Spleen (tissue), 7 donors: Measurements from ENCODE around the gene ARMC9.

Experiments used
- POLR2AphosphoS5 ChIP-seq, 3 donors: sonication (generic); formaldehyde crosslinking; IDR thresholded peaks; one replicate each; pipeline ENCODE4 v1.5.1; 2017; ENCODE audit warnings: antibody characterized with exemption in 3 of 3
- TF ChIP-seq, protein P1 (sequence below), 11 experiments: fragments of 200-600 bp in 7 of 11; fragments of 450-650 bp in 4 of 11; sonication (generic) in 4 of 11; IDR thresholded peaks in 8 of 11; conservative IDR thresholded peaks in 3 of 11; 1 replicate in 7 of 11; 2 replicates in 4 of 11; pipeline versions ENCODE4 v1.4.0 to v1.8.0; 2016 to 2021; ENCODE audit warnings: antibody characterized with exemption in 11 of 11, inconsistent platforms in 4 of 11, mild to moderate bottlenecking in 1 of 11
- donor health status: DM: no; HTN: no; CAD: no; lungs with moderate emphysema.
- donor health status: DM: no; HTN: no; CAD: no.
- donor health status: DM: no; HTN: no; CAD: no.

DNA sequence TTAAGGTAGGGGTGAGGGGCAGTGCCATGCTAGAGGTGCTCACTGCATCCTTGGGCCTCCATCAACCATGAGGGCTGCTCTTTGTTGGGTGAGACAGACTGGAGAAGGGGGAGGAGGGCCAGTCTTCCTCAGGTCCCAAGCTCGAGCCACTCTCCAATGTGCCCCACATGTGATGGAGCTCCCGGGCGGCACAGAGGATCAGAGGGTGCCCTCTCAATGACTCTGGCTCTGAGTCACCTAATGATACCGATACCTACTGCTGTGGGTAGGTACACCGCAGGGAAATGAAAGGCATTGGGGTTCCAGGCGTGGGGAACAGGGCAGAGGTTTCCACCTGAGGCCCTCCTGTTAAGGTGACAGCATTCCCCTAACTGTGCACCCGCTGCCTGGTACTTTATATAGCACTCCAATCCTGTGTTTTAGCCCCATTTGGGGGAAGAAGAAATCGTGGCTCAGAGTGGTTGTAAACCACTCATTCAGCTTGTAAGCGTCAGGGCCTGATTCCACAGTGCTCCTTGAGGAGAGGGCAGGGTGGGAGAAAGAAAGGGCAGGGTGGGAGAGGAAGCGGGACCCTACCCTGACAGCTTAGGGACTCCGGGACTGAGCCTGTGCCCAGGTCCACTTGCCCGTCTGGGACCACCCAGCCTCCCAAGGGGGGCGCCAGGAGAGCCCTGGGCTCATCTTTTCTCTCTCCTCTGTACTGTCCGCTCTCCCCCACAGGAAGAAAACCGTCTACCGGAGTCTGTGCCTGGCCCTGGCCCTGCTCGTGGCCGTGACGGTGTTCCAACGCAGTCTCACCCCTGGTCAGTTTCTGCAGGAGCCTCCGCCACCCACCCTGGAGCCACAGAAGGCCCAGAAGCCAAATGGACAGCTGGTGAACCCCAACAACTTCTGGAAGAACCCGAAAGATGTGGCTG, 198.8 kb downstream of the ARMC9 start:
- TF ChIP-seq, protein P1, sequence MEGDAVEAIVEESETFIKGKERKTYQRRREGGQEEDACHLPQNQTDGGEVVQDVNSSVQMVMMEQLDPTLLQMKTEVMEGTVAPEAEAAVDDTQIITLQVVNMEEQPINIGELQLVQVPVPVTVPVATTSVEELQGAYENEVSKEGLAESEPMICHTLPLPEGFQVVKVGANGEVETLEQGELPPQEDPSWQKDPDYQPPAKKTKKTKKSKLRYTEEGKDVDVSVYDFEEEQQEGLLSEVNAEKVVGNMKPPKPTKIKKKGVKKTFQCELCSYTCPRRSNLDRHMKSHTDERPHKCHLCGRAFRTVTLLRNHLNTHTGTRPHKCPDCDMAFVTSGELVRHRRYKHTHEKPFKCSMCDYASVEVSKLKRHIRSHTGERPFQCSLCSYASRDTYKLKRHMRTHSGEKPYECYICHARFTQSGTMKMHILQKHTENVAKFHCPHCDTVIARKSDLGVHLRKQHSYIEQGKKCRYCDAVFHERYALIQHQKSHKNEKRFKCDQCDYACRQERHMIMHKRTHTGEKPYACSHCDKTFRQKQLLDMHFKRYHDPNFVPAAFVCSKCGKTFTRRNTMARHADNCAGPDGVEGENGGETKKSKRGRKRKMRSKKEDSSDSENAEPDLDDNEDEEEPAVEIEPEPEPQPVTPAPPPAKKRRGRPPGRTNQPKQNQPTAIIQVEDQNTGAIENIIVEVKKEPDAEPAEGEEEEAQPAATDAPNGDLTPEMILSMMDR (IDR thresholded peaks at IDR 0.05 in 8 of 11, conservative IDR thresholded peaks at IDR 0.05 in 3 of 11) = no peak
- TF ChIP-seq POLR2AphosphoS5 (IDR thresholded peaks at IDR 0.05) = no peak
